Right lung (tissue), 5 donors: Measurements from ENCODE around the gene KCNMA1. TPM values are rescaled to one million over a fixed set of nuclear protein-coding genes. Genes with fewer than 3 reads are reported as not detected.
A peak's percentile ranks its signal among the peaks of the same experiment; 100 is the strongest.
"Not testable (repeated sequence)": the region's sequence is repeated elsewhere in the genome, so short reads cannot be mapped to it uniquely, and the experiment has no call there.

Experiments used
- DNase-seq, 2 donors: peaks; one replicate each; pipeline ENCODE4 v3.0.0-alpha.2; 2013
- polyA plus RNA-seq, 5 donors: library from polyadenylated mRNA; unstranded; fragments of 120-200 nt; gene quantifications; one replicate each; pipeline versions ENCODE4 v1.2.1 to v1.2.3, GENCODE V29; 2013; ENCODE audit warnings: inconsistent platforms in 1 of 5, low replicate concordance in 1 of 5; ENCODE audit not compliant: insufficient read length in 5 of 5, insufficient read depth in 1 of 5

The KCNMA1 gene
- polyA plus RNA-seq, 5 donors = 3.8 to 4.6 (median 4.2) TPM

- DNase-seq = peak in 1 of 2 donors; percentile 38
Observed at GRCh38 chr10:77586719-77587415, 50.7 kb downstream of the KCNMA1 start.

- DNase-seq = no peak
Observed at GRCh38 chr10:77584938-77585337, 52.7 kb downstream of the KCNMA1 start.

- DNase-seq = no peak
Observed at GRCh38 chr10:77583527-77583926, 54.1 kb downstream of the KCNMA1 start.

GRCh38 chr10:77582710-77583115, 54.9 kb downstream of the KCNMA1 start:
- DNase-seq = no peak

GRCh38 chr10:77581738-77582137, 55.9 kb downstream of the KCNMA1 start:
- DNase-seq = no peak

GRCh38 chr10:77580482-77580881, 57.1 kb downstream of the KCNMA1 start:
- no peak for DNase-seq

- no peak for DNase-seq
Observed at GRCh38 chr10:77578583-77579227, 58.9 kb downstream of the KCNMA1 start.

GRCh38 chr10:77577666-77578229, 59.9 kb downstream of the KCNMA1 start:
- no peak for DNase-seq

GRCh38 chr10:77576444-77577032, 61.1 kb downstream of the KCNMA1 start:
- DNase-seq = no peak

GRCh38 chr10:77576007-77576367, 61.6 kb downstream of the KCNMA1 start:
- no peak for DNase-seq

GRCh38 chr10:77575271-77576006, 62.2 kb downstream of the KCNMA1 start:
- DNase-seq = no peak

- DNase-seq = no peak
Observed at GRCh38 chr10:77574438-77574837, 63.2 kb downstream of the KCNMA1 start.

- not testable (repeated sequence) for DNase-seq
Observed at GRCh38 chr10:77572520-77572919, 65.1 kb downstream of the KCNMA1 start.

- DNase-seq = no peak
Observed at GRCh38 chr10:77571490-77571889, 66.1 kb downstream of the KCNMA1 start.

GRCh38 chr10:77566914-77567566, 70.6 kb downstream of the KCNMA1 start:
- no peak for DNase-seq

GRCh38 chr10:77566236-77566635, 71.4 kb downstream of the KCNMA1 start:
- no peak for DNase-seq

GRCh38 chr10:77565590-77566023, 72.0 kb downstream of the KCNMA1 start:
- DNase-seq = no peak

GRCh38 chr10:77564731-77565589, 72.6 kb downstream of the KCNMA1 start:
- DNase-seq = no peak

- no peak for DNase-seq
Observed at GRCh38 chr10:77563638-77564270, 73.9 kb downstream of the KCNMA1 start.

- no peak for DNase-seq
Observed at GRCh38 chr10:77562742-77563141, 74.9 kb downstream of the KCNMA1 start.
